Stimulated activated CD4-positive, alpha-beta T cell treated with anti-CD3 and anti-CD28 coated beads, Interleukin-1b, Interleukin-23, amount 100 ng/mL, for 24 hours (primary cell): Measurements from ENCODE around the gene UACA.
"Not testable (repeated sequence)": the region's sequence is repeated elsewhere in the genome, so short reads cannot be mapped to it uniquely, and the experiment has no call there.

ENCODE experiments used
- DNase-seq, 4 experiments: peaks; one replicate each; pipeline ENCODE4 v3.0.0-alpha.2; 2020; ENCODE audit warnings: low read depth in 4 of 4, low spot score in 1 of 4

UACA gene

GRCh38 chr15:70758790-70759462 lies 4.4 kb downstream of the UACA start:
- no peak for DNase-seq

- DNase-seq, result no peak
Measured at GRCh38 chr15:70757627-70758026, 5.7 kb downstream of the UACA start.

GRCh38 chr15:70754862-70755261 lies 8.5 kb downstream of the UACA start:
- no peak for DNase-seq

- no peak for DNase-seq
Measured at GRCh38 chr15:70753101-70753829, 10.1 kb downstream of the UACA start.

GRCh38 chr15:70752193-70752635 lies 11.1 kb downstream of the UACA start:
- no peak for DNase-seq

GRCh38 chr15:70750203-70750869 lies 13.0 kb downstream of the UACA start:
- no peak for DNase-seq

GRCh38 chr15:70748281-70748747 lies 15.0 kb downstream of the UACA start:
- DNase-seq, result no peak

GRCh38 chr15:70746598-70746997 lies 16.8 kb downstream of the UACA start:
- not testable (repeated sequence) for DNase-seq

GRCh38 chr15:70742928-70743327 lies 20.4 kb downstream of the UACA start:
- no peak for DNase-seq

- no peak for DNase-seq
Measured at GRCh38 chr15:70741677-70742293, 21.6 kb downstream of the UACA start.

GRCh38 chr15:70741107-70741531 lies 22.2 kb downstream of the UACA start:
- DNase-seq, result no peak

- DNase-seq, result not testable (repeated sequence)
Measured at GRCh38 chr15:70735040-70735439, 28.3 kb downstream of the UACA start.

GRCh38 chr15:70729164-70729563 lies 34.2 kb downstream of the UACA start:
- no peak for DNase-seq

- DNase-seq, result no peak
Measured at GRCh38 chr15:70726753-70727152, 36.6 kb downstream of the UACA start.

- DNase-seq, result no peak
Measured at GRCh38 chr15:70723927-70724326, 39.4 kb downstream of the UACA start.

- no peak for DNase-seq
Measured at GRCh38 chr15:70723122-70723422, 40.3 kb downstream of the UACA start.

- DNase-seq, result no peak
Measured at GRCh38 chr15:70722266-70723121, 40.9 kb downstream of the UACA start.

- no peak for DNase-seq
Measured at GRCh38 chr15:70720228-70721016, 42.9 kb downstream of the UACA start.

- no peak for DNase-seq
Measured at GRCh38 chr15:70717237-70717793, 46.0 kb downstream of the UACA start.
